Posterior cingulate gyrus (tissue), 11 donors: Measurements from ENCODE around the gene TLE6.
"Not testable (repeated sequence)": the region's sequence is repeated elsewhere in the genome, so short reads cannot be mapped to it uniquely, and the experiment has no call there.

Source experiments
- DNase-seq, 10 donors: peaks; one replicate each; pipeline versions ENCODE4 v3.0.0 to v3.0.0-alpha.2; 2020 to 2021; ENCODE audit warnings: mixed read lengths in 3 of 10
- intact Hi-C: fragments of 100-400 bp; cut with DNase I; formaldehyde crosslinking; loops from one replicate; pipeline ENCODE4 v1.15.1; 2023

The TLE6 gene

GRCh38 chr19:2997720-2998119, 20.4 kb downstream of the TLE6 start:
- intact Hi-C loops, result no loop called here
- no peak for DNase-seq

- no peak for DNase-seq
- intact Hi-C loops, result no loop called here
These were observed 21.3 kb downstream of the TLE6 start for GRCh38 chr19:2998642-2999041.

GRCh38 chr19:3001235-3001800, 24.0 kb downstream of the TLE6 start:
- no peak for DNase-seq
- intact Hi-C loops, result no loop called here

- DNase-seq, result no peak
- intact Hi-C loops, result no loop called here
These were observed 25.7 kb downstream of the TLE6 start for GRCh38 chr19:3003046-3003445.

- intact Hi-C loops, result no loop called here
- no peak for DNase-seq
These were observed 27.2 kb downstream of the TLE6 start for GRCh38 chr19:3004522-3004921.

GRCh38 chr19:3005345-3005744, 28.0 kb downstream of the TLE6 start:
- intact Hi-C loops, result no loop called here

GRCh38 chr19:3006075-3006767, 28.9 kb downstream of the TLE6 start:
- no peak for DNase-seq
- intact Hi-C loops, result no loop called here

More at GRCh38 chr19:3005345-3005744, 28.0 kb downstream of the TLE6 start:
- no peak for DNase-seq

- intact Hi-C loops, result no loop called here
- no peak for DNase-seq
These were observed 30.6 kb downstream of the TLE6 start for GRCh38 chr19:3007975-3008374.

- DNase-seq, result no peak
These were observed 31.6 kb downstream of the TLE6 start for GRCh38 chr19:3008994-3009393.

GRCh38 chr19:3010871-3011270, 33.5 kb downstream of the TLE6 start:
- no peak for DNase-seq
- intact Hi-C loops, result no loop called here

More at GRCh38 chr19:3008994-3009393, 31.6 kb downstream of the TLE6 start:
- intact Hi-C loops, result no loop called here

GRCh38 chr19:3012059-3012458, 34.7 kb downstream of the TLE6 start:
- intact Hi-C loops, DNase-seq: not testable (repeated sequence)

GRCh38 chr19:3012621-3013262, 35.4 kb downstream of the TLE6 start:
- intact Hi-C loops, result no loop called here
- no peak for DNase-seq

GRCh38 chr19:3013263-3013725, 35.9 kb downstream of the TLE6 start:
- intact Hi-C loops, result no loop called here
- DNase-seq, result no peak

GRCh38 chr19:3014135-3014534, 36.8 kb downstream of the TLE6 start:
- intact Hi-C loops, result no loop called here

GRCh38 chr19:3015126-3016057, 38.0 kb downstream of the TLE6 start:
- no peak for DNase-seq
- intact Hi-C loops, result no loop called here

More at GRCh38 chr19:3014135-3014534, 36.8 kb downstream of the TLE6 start:
- DNase-seq, result no peak

- intact Hi-C loops, result no loop called here
- DNase-seq, result no peak
These were observed 40.6 kb downstream of the TLE6 start for GRCh38 chr19:3017923-3018322.

GRCh38 chr19:3019211-3019854, 42.0 kb downstream of the TLE6 start:
- DNase-seq, result no peak
- intact Hi-C loops, result no loop called here

- DNase-seq, result peak in 3 of 10 donors; percentile 27 to 78 (median 37)
- intact Hi-C loops, result no loop called here
These were observed 43.1 kb downstream of the TLE6 start for GRCh38 chr19:3020321-3020960.

- intact Hi-C loops, result no loop called here
- DNase-seq, result no peak
These were observed 47.1 kb downstream of the TLE6 start for GRCh38 chr19:3024509-3024869.
